Ovary (tissue), 9 donors: ENCODE results near the gene ASB14. TPM values are rescaled to one million over a fixed set of nuclear protein-coding genes. Genes with fewer than 3 reads are reported as not detected.

Source experiments
- DNase-seq, 5 donors: peaks; one replicate each; pipeline ENCODE4 v3.0.0-alpha.2; 2019 to 2020
- H3K27ac ChIP-seq, 2 donors: fragments of 200-600 bp; one replicate each; pipeline versions ENCODE4 v1.5.1 to v1.8.0; 2019 to 2022
- H3K27me3 ChIP-seq: fragments of 200-600 bp; one replicate; pipeline ENCODE4 v1.8.0; 2022
- H3K36me3 ChIP-seq: fragments of 200-600 bp; sonication (generic); one replicate; pipeline ENCODE4 v1.5.1; 2019
- H3K4me1 ChIP-seq: one replicate; pipeline ENCODE4 v1.8.1; 2013; ENCODE audit warnings: mild to moderate bottlenecking, moderate library complexity; ENCODE audit not compliant: insufficient read depth
- H3K4me3 ChIP-seq: fragments of 200-600 bp; sonication (generic); one replicate; pipeline ENCODE4 v1.5.1; 2017
- H3K9me3 ChIP-seq, 2 donors: fragments of 200-600 bp in 1 of 2; sonication (generic) in 1 of 2; one replicate each; pipeline versions ENCODE4 v1.5.1 to v1.8.1; 2013 to 2019; ENCODE audit warnings: mild to moderate bottlenecking in 1 of 2, moderate library complexity in 1 of 2
- EP300 ChIP-seq: sonication (generic); formaldehyde crosslinking; IDR thresholded peaks from one replicate; pipeline ENCODE4 v1.6.1; 2017; ENCODE audit warnings: antibody characterized with exemption
- POLR2A ChIP-seq: fragments of 450-650 bp; IDR thresholded peaks from one replicate; pipeline ENCODE4 v1.6.1; 2017; ENCODE audit warnings: antibody characterized with exemption, mild to moderate bottlenecking, moderate library complexity
- WGBS, 3 donors: extraction: QIAGEN DNeasy Blood & Tissue Kit in 1 of 3; methylation state at CpG; one replicate each; pipeline versions ENCODE4 v1.1.5 to v1.1.7; 2013 to 2017; 5-methylcytosine and 5-hydroxymethylcytosine counted together
- intact Hi-C, 4 donors: fragments of 100-400 bp; cut with DNase I; formaldehyde crosslinking; loops; one replicate each; pipeline versions ENCODE4 v1.11.0 to v1.15.1; 2022 to 2023
- polyA plus RNA-seq, 2 donors: library from polyadenylated mRNA; stranded (reverse); fragments of 200-250 nt in 1 of 2; fragments of 350-450 nt in 1 of 2; fragmentation: Illumina TruSeq in 1 of 2; extraction: RNeasy Lipid Tissue Mini Kit (QIAGEN cat#74804) in 1 of 2; gene quantifications; one replicate each; pipeline ENCODE4 v1.2.3, GENCODE V29; 2013 to 2014
- total RNA-seq, 7 donors: library from RNA; depleted of rRNA in 2 of 7; stranded (reverse); fragments of >200 nt in 2 of 7; fragmentation: NEBNext Ultra II Directional in 3 of 7; extraction: Animal tissue kit (Norgen Biotek cat#: 25700) in 3 of 7; gene quantifications; one replicate each; pipeline versions ENCODE4 v1.1.0 to v1.2.4, GENCODE V29; 2016 to 2023
- TF ChIP-seq, protein P1 (sequence below), 3 donors: fragments of 450-650 bp in 2 of 3; fragments of 200-600 bp in 1 of 3; IDR thresholded peaks; one replicate each; pipeline versions ENCODE4 v1.5.1 to v1.8.0; 2016 to 2022; ENCODE audit warnings: antibody characterized with exemption in 3 of 3, mild to moderate bottlenecking in 1 of 3
- donor health status: DM: no; HTN: no; CAD: no; lungs with moderate emphysema.
- donor health status: DM: no; HTN: no; CAD: no.
- donor health status: Bipolar disorder and iron deficiency.
- donor health status: DM: yes; HTN: yes; CAD: no.
- donor health status: DM: no; HTN: no; CAD: no.
- donor health status: DM: yes; HTN: yes; CAD: no.

ASB14 gene
- total and polyA plus RNA-seq, 9 donors, result 0.05 to 0.80 TPM; not detected in 7

DNA sequence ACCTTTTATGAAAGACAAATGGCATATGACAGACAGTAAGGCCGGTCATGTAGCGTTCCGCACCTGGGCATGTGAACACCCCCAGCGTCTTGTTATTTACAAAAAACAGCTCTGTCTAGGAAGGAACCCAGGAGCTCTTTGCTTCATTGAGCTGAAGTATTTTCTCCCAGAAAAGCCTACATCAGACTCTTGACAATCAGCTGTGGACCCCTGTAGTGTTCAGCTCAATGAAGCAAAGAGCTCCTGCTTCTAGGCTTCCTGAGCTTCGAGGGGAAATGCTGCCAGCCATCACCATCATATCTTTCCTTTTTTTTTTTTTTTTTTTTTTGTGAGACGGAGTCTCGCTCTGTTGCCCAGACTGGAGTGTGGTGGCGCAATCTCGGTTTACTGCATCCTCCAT lies 4.1 kb downstream of the ASB14 start:
- TF ChIP-seq, protein P1, sequence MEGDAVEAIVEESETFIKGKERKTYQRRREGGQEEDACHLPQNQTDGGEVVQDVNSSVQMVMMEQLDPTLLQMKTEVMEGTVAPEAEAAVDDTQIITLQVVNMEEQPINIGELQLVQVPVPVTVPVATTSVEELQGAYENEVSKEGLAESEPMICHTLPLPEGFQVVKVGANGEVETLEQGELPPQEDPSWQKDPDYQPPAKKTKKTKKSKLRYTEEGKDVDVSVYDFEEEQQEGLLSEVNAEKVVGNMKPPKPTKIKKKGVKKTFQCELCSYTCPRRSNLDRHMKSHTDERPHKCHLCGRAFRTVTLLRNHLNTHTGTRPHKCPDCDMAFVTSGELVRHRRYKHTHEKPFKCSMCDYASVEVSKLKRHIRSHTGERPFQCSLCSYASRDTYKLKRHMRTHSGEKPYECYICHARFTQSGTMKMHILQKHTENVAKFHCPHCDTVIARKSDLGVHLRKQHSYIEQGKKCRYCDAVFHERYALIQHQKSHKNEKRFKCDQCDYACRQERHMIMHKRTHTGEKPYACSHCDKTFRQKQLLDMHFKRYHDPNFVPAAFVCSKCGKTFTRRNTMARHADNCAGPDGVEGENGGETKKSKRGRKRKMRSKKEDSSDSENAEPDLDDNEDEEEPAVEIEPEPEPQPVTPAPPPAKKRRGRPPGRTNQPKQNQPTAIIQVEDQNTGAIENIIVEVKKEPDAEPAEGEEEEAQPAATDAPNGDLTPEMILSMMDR (IDR thresholded peaks at IDR 0.05), result no peak
- no peak for TF ChIP-seq EP300
- TF ChIP-seq POLR2A, result no peak
- Histone ChIP-seq H3K27ac (no peak overlapping the region), H3K36me3 (no peaks in the 10 kb centered on the region), H3K4me1 (no peaks in the 10 kb centered on the region), H3K27me3 (no peaks in the 10 kb centered on the region), H3K9me3 (no peaks in the 10 kb centered on the region), H3K4me3 (no peak overlapping the region)
- WGBS, 3 donors, result 84 to 92% (median 87%) methylated on average over 9 of the region's 9 CpGs
- no peak for DNase-seq
- intact Hi-C loops, result no loop called here

DNA sequence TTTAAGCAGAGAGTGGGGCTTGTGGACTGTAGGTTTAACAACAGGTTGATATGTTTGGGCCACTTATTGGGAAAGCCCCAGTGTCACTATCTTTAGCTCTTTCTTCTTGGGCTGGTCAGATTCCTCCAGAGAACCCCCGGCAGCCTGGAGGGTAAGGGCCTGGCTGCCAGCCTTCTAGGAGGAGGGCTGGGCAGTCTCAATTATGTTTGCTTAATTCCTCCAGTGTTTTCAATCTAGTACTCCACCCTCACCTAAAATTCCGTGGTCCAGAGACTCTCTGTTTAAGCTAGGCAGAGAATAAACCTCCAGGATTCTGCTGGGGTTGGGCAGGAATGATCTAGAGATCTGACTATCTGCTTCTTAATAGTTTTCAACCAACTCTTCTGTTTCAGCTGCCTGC lies 5.3 kb downstream of the ASB14 start:
- no peaks in the 10 kb centered on the region for H3K9me3 ChIP-seq
- intact Hi-C loops, result no loop called here
- WGBS, 3 donors, result 80 to 81% (median 81%) methylated on average over 2 of the region's 2 CpGs

DNA sequence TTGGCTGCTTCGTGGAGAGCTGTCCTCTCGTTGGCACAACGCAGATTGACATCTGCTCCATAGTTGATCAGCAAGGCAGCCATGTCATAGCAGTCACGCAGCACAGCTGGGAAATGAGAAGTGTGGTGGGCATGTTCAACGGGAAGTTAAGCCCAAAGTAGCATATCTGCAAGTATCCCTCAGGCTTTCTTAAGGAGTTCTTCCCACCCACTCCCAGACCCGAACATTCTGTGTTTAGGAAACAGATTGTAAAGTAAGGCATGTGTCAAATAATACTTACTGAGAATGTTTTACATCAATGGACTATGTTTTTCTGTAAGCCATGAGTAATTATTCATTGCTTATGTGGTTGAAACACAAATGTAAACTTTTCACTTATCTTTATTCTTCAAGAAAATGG lies 9.2 kb downstream of the ASB14 start:
- H3K27ac ChIP-seq, result no peak overlapping the region
- 31 to 56% (median 38%) methylated on average over 6 of the region's 6 CpGs for WGBS, 3 donors
- H3K4me1 ChIP-seq, result no peaks in the 10 kb centered on the region
- H3K27me3 ChIP-seq, result no peaks in the 10 kb centered on the region
- no peaks in the 10 kb centered on the region for H3K9me3 ChIP-seq
- intact Hi-C loops, result no loop called here
- H3K4me3 ChIP-seq, result no peak overlapping the region
- H3K36me3 ChIP-seq, result no peaks in the 10 kb centered on the region
- no peak for DNase-seq
- TF ChIP-seq POLR2A, result no peak
- TF ChIP-seq, protein P1 (IDR thresholded peaks at IDR 0.05), result no peak
- TF ChIP-seq EP300, result no peak

More for the DNA sequence above, 5.3 kb downstream of the ASB14 start:
- H3K4me3 ChIP-seq, result no peak overlapping the region
- no peak for DNase-seq
- no peak overlapping the region for H3K27ac ChIP-seq
- no peaks in the 10 kb centered on the region for H3K4me1 ChIP-seq
- H3K27me3 ChIP-seq, result no peaks in the 10 kb centered on the region
- no peak for TF ChIP-seq EP300
- TF ChIP-seq, protein P1 (IDR thresholded peaks at IDR 0.05), result no peak
- TF ChIP-seq POLR2A, result no peak
- H3K36me3 ChIP-seq, result no peaks in the 10 kb centered on the region

DNA sequence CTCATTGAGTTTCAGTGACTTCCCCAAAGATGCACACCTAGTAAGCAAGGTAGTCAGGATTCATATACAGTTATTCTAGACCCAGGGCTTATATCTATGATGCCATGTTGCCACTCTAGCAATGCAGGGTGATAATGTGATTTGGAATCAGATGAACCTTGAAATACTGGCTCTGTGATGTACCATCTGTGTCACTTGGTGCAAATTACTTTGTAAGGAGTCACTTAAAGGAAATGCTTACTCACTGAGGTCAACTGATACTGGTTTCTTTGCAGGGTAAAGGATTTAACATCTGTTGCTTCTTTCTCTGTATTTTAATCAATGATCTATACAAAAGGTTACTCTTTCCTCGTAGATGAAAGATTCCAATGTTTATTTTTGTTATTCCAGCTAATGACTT lies 10.8 kb downstream of the ASB14 start:
- Histone ChIP-seq H3K27me3 (no peaks in the 10 kb centered on the region), H3K4me1 (no peaks in the 10 kb centered on the region), H3K27ac (no peak overlapping the region), H3K36me3 (no peaks in the 10 kb centered on the region), H3K4me3 (no peak overlapping the region), H3K9me3 (no peaks in the 10 kb centered on the region)
- DNase-seq, result no peak
- TF ChIP-seq EP300 (no peak), POLR2A (no peak)
- TF ChIP-seq, protein P1 (IDR thresholded peaks at IDR 0.05), result no peak
- intact Hi-C loops, result no loop called here
- 52 to 59% (median 58%) methylated on average over 1 of the region's 1 CpG for WGBS, 3 donors
